ENCODE data around the gene CHSY1. TPM values are rescaled to one million over a fixed set of nuclear protein-coding genes. Genes with fewer than 3 reads are reported as not detected.
"Not testable (repeated sequence)": the region's sequence is repeated elsewhere in the genome, so short reads cannot be mapped to it uniquely, and the experiment has no call there.

Gene CHSY1
- total RNA-seq, 4 donors from 2014 or later, result 23.7 to 32.8 (median 29.9) TPM

- TF ChIP-seq POLR2A (IDR thresholded peaks at IDR 0.05), result no peak
- TF ChIP-seq, protein P1, sequence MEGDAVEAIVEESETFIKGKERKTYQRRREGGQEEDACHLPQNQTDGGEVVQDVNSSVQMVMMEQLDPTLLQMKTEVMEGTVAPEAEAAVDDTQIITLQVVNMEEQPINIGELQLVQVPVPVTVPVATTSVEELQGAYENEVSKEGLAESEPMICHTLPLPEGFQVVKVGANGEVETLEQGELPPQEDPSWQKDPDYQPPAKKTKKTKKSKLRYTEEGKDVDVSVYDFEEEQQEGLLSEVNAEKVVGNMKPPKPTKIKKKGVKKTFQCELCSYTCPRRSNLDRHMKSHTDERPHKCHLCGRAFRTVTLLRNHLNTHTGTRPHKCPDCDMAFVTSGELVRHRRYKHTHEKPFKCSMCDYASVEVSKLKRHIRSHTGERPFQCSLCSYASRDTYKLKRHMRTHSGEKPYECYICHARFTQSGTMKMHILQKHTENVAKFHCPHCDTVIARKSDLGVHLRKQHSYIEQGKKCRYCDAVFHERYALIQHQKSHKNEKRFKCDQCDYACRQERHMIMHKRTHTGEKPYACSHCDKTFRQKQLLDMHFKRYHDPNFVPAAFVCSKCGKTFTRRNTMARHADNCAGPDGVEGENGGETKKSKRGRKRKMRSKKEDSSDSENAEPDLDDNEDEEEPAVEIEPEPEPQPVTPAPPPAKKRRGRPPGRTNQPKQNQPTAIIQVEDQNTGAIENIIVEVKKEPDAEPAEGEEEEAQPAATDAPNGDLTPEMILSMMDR (IDR thresholded peaks at IDR 0.05), result no peak
- WGBS, 2 donors, result 61 to 69% methylated on average over 10 of the region's 10 CpGs
- no peak overlapping the region for H3K4me3 ChIP-seq (ENCODE audit: low read depth, poor library complexity, severe bottlenecking)
- intact Hi-C loops (cut with DNase I; ENCODE audit: low total_unique reads), result no loop called here
- DNase-seq (ENCODE audit: low spot score in 2 of 2), result no peak
Measured at GRCh38 chr15:101293122-101293521, 41.3 kb upstream of the CHSY1 start.

DNA sequence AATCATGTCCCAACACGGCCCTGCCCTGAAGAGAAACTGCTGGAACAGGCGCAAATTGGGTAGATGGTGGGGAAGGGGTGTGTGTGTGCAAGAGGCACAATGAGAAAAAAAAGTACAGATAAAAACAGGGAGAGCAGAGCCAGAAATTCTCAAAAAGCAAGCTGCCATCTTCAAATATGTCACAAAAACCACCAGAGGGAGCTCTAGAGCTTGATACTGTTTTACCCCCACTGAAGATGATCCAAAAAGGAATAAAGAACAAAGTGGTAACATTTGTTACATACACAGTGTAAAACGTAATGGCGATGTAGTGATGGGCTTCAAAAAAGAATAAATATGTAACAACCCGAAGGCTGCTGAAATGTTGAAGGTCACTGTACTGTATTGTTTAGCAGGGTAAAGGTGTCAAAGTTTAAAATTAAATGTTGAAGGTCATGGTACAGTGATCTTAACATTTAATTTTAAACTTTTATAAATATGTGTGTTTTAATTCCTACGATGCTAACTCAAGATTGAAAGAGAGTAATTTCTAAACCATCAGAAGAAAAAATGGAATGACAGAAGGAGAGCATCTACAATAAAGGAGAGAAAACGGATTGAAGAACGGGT, 37.2 kb upstream of the CHSY1 start:
- WGBS, 2 donors, result 66 to 75% methylated on average over 8 of the region's 8 CpGs
- H3K4me3 ChIP-seq (ENCODE audit: low read depth, poor library complexity, severe bottlenecking), result no peak overlapping the region
- peak in 1 of 2 donors; percentile 46 for DNase-seq (ENCODE audit: low spot score in 2 of 2)
- intact Hi-C loops (cut with DNase I; ENCODE audit: low total_unique reads), result no loop called here
- TF ChIP-seq POLR2A (IDR thresholded peaks at IDR 0.05), result no peak
- TF ChIP-seq, protein P1 (IDR thresholded peaks at IDR 0.05), result peak in 1 of 3 donors; percentile 25

GRCh38 chr15:101287342-101287741, 35.5 kb upstream of the CHSY1 start:
- DNase-seq (ENCODE audit: low spot score in 2 of 2); H3K4me3 ChIP-seq (ENCODE audit: low read depth, poor library complexity, severe bottlenecking); intact Hi-C loops (cut with DNase I; ENCODE audit: low total_unique reads): not testable (repeated sequence)
- WGBS, 2 donors, result 96% methylated on average over 6 of the region's 6 CpGs

- TF ChIP-seq, protein P1 (IDR thresholded peaks at IDR 0.05), result no peak
- no peak for TF ChIP-seq POLR2A (IDR thresholded peaks at IDR 0.05)
- intact Hi-C loops (cut with DNase I; ENCODE audit: low total_unique reads), result no loop called here
- no peak overlapping the region for H3K4me3 ChIP-seq (ENCODE audit: low read depth, poor library complexity, severe bottlenecking)
- WGBS, 2 donors, result 92 to 93% methylated on average over 9 of the region's 9 CpGs
- DNase-seq (ENCODE audit: low spot score in 2 of 2), result no peak
Measured at GRCh38 chr15:101286471-101287114, 34.7 kb upstream of the CHSY1 start.

DNA sequence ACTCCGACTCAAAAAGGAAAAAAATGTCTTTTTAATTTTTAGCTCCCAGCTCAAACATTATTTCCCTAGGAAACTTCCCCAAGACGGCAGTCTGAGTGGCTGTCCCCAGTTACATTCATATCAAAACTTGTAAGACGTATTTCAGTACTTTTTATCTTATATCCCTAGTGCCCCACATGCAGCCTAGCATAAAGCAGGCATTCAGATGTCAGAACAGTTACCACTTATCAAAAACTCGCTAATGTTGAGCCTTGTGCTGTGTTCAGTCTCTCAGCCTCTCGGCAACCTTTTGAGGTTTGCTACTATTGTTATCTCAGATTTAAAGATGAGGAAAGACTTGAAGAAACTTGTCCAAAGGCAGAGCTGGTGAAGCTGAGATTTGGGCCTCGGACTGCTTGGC, 32.1 kb upstream of the CHSY1 start:
- WGBS, 2 donors, result 84 to 87% methylated on average over 6 of the region's 6 CpGs
- intact Hi-C loops (cut with DNase I; ENCODE audit: low total_unique reads), result no loop called here
- H3K4me3 ChIP-seq (ENCODE audit: low read depth, poor library complexity, severe bottlenecking), result no peak overlapping the region
- no peak for DNase-seq (ENCODE audit: low spot score in 2 of 2)
- TF ChIP-seq, protein P1 (IDR thresholded peaks at IDR 0.05), result no peak
- TF ChIP-seq POLR2A (IDR thresholded peaks at IDR 0.05), result no peak

- WGBS, 2 donors, result 83 to 90% methylated on average over 2 of the region's 2 CpGs
- TF ChIP-seq POLR2A (IDR thresholded peaks at IDR 0.05), result no peak
- TF ChIP-seq, protein P1 (IDR thresholded peaks at IDR 0.05), result no peak
- no peak overlapping the region for H3K4me3 ChIP-seq (ENCODE audit: low read depth, poor library complexity, severe bottlenecking)
- intact Hi-C loops (cut with DNase I; ENCODE audit: low total_unique reads), result no loop called here
- no peak for DNase-seq (ENCODE audit: low spot score in 2 of 2)
Measured at GRCh38 chr15:101280007-101280406, 28.2 kb upstream of the CHSY1 start.
